HFFc6 (cell line): ENCODE results near the gene SOWAHB. TPM values are rescaled to one million over a fixed set of nuclear protein-coding genes. Genes with fewer than 3 reads are reported as not detected.

ENCODE experiments used
- DNase-seq: peaks from one replicate; pipeline ENCODE4 v3.0.0-alpha.2; 2018
- H3K27ac Mint-ChIP-seq: 2 replicates; pipeline ENCODE4 v1.8.0; 2020; ENCODE audit warnings: mild to moderate bottlenecking, mixed read lengths
- H3K27me3 Mint-ChIP-seq: 2 replicates; pipeline ENCODE4 v1.8.0; 2021; ENCODE audit warnings: mild to moderate bottlenecking, moderate library complexity, mixed read lengths; ENCODE audit not compliant: insufficient read depth
- H3K36me3 Mint-ChIP-seq: 2 replicates; pipeline ENCODE4 v1.8.0; 2021; ENCODE audit warnings: low read depth, mixed read lengths
- H3K4me1 Mint-ChIP-seq: 2 replicates; pipeline ENCODE4 v1.8.0; 2020; ENCODE audit warnings: low read depth, mixed read lengths
- H3K4me3 Mint-ChIP-seq: 2 replicates; pipeline ENCODE4 v1.8.0; 2020; ENCODE audit warnings: mild to moderate bottlenecking, moderate library complexity, mixed read lengths
- H3K9me3 Mint-ChIP-seq: 2 replicates; pipeline ENCODE4 v1.8.0; 2020; ENCODE audit warnings: mild to moderate bottlenecking, mixed read lengths
- total RNA-seq, 6 experiments: library from RNA; stranded (reverse); fragmentation: NEBNext Ultra II Directional; extraction: Animal tissue kit (Norgen Biotek cat#: 25700); gene quantifications; 2 replicates in 1 of 6; 3 replicates in 5 of 6; pipeline ENCODE4 v1.2.3, GENCODE V29; 2021
- TF ChIP-seq, protein P1 (sequence below): fragments of 200-600 bp; sonication (generic); IDR thresholded peaks from 2 replicates; pipeline ENCODE4 v1.5.0; 2021; ENCODE audit warnings: antibody characterized with exemption, mild to moderate bottlenecking

SOWAHB gene
- total RNA-seq, 6 experiments from 2014 or later, result 0.09 to 0.14 (median 0.11) TPM

GRCh38 chr4:76898949-76899645 lies 1.2 kb upstream of the SOWAHB start:
- TF ChIP-seq, protein P1, sequence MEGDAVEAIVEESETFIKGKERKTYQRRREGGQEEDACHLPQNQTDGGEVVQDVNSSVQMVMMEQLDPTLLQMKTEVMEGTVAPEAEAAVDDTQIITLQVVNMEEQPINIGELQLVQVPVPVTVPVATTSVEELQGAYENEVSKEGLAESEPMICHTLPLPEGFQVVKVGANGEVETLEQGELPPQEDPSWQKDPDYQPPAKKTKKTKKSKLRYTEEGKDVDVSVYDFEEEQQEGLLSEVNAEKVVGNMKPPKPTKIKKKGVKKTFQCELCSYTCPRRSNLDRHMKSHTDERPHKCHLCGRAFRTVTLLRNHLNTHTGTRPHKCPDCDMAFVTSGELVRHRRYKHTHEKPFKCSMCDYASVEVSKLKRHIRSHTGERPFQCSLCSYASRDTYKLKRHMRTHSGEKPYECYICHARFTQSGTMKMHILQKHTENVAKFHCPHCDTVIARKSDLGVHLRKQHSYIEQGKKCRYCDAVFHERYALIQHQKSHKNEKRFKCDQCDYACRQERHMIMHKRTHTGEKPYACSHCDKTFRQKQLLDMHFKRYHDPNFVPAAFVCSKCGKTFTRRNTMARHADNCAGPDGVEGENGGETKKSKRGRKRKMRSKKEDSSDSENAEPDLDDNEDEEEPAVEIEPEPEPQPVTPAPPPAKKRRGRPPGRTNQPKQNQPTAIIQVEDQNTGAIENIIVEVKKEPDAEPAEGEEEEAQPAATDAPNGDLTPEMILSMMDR, result no peak
- no peak overlapping the region for H3K4me3 Mint-ChIP-seq
- H3K27me3 Mint-ChIP-seq, result peaks cover 8% of the 10 kb centered on the region
- no peak for DNase-seq
- H3K4me1 Mint-ChIP-seq, result peaks cover 5% of the 10 kb centered on the region; the same call in 1 of the 2 replicates
- peaks cover 4% of the 10 kb centered on the region; the same call in 1 of the 2 replicates for H3K36me3 Mint-ChIP-seq
- H3K27ac Mint-ChIP-seq, result no peak overlapping the region
- no peaks in the 10 kb centered on the region for H3K9me3 Mint-ChIP-seq

- no peak overlapping the region for H3K4me3 Mint-ChIP-seq
- H3K9me3 Mint-ChIP-seq, result no peaks in the 10 kb centered on the region
- peaks cover 5% of the 10 kb centered on the region; the same call in 1 of the 2 replicates for H3K4me1 Mint-ChIP-seq
- peaks cover 4% of the 10 kb centered on the region; the same call in 1 of the 2 replicates for H3K36me3 Mint-ChIP-seq
- H3K27ac Mint-ChIP-seq, result no peak overlapping the region
- H3K27me3 Mint-ChIP-seq, result peaks cover 8% of the 10 kb centered on the region
- TF ChIP-seq, protein P1, result no peak
- DNase-seq, result no peak
These were observed 395 bp upstream of the SOWAHB start for GRCh38 chr4:76898385-76898692.

GRCh38 chr4:76896614-76897535 lies 1.1 kb downstream of the SOWAHB start:
- peaks cover 4% of the 10 kb centered on the region; the same call in 1 of the 2 replicates for H3K36me3 Mint-ChIP-seq
- no peaks in the 10 kb centered on the region for H3K9me3 Mint-ChIP-seq
- no peak for DNase-seq
- peaks cover 8% of the 10 kb centered on the region for H3K27me3 Mint-ChIP-seq
- TF ChIP-seq, protein P1, result no peak
- H3K27ac Mint-ChIP-seq, result no peak overlapping the region
- no peak overlapping the region for H3K4me3 Mint-ChIP-seq
- peaks cover 16% of the 10 kb centered on the region for H3K4me1 Mint-ChIP-seq

DNA sequence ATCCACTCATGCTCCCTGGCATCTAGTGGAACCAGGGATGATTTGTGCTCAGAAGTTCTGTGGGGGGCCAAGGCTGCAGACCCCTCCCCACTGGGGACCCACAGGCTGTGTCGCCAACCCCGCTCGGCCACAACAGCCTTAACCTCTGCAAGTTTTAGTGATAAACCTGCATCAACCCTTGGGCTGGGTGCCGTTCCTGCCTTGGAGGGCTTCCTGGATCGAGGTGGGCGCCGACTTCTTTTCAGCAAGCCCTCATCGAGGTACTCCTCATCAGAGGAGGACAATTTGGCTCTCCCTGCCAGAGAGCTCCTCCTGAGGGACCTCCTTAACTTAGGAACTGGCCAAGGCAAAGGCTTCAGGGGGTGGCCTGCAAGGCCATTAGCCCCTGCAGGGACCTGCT lies 1.9 kb downstream of the SOWAHB start:
- Mint-ChIP-seq H3K4me1 (peaks cover 19% of the 10 kb centered on the region), H3K36me3 (peaks cover 4% of the 10 kb centered on the region; the same call in 1 of the 2 replicates), H3K27me3 (peaks cover 8% of the 10 kb centered on the region), H3K4me3 (no peak overlapping the region), H3K27ac (no peak overlapping the region), H3K9me3 (no peaks in the 10 kb centered on the region)
- no peak for DNase-seq
- TF ChIP-seq, protein P1, result no peak

- Mint-ChIP-seq H3K36me3 (peaks cover 4% of the 10 kb centered on the region; the same call in 1 of the 2 replicates), H3K9me3 (no peaks in the 10 kb centered on the region), H3K4me1 (peaks cover 19% of the 10 kb centered on the region), H3K27me3 (peaks cover 8% of the 10 kb centered on the region), H3K27ac (no peak overlapping the region), H3K4me3 (no peak overlapping the region)
- no peak for DNase-seq
- TF ChIP-seq, protein P1, result no peak
These were observed 2.3 kb downstream of the SOWAHB start for GRCh38 chr4:76895619-76896018.
